Activated naive CD4-positive, alpha-beta T cell treated with anti-CD3 and anti-CD28 coated beads for 36 hours (primary cell): ENCODE data around the gene CPN2. TPM values are rescaled to one million over a fixed set of nuclear protein-coding genes. Genes with fewer than 3 reads are reported as not detected.

Source experiments
- CTCF ChIA-PET: fragments of 350-600 bp; sonication (Branson Sonifier 250); formaldehyde crosslinking; loops from one replicate; lab custom pipeline; 2021; ENCODE audit warnings: antibody characterized with exemption; lab: Charles Lee
- DNase-seq: peaks from one replicate; pipeline ENCODE4 v3.0.0-alpha.2; 2020
- H3K27ac Mint-ChIP-seq: one replicate; pipeline ENCODE4 v1.8.0; 2021; ENCODE audit warnings: mild to moderate bottlenecking, mixed read lengths
- H3K27me3 Mint-ChIP-seq: one replicate; pipeline ENCODE4 v1.8.0; 2021; ENCODE audit warnings: low read depth, mixed read lengths
- H3K36me3 Mint-ChIP-seq: one replicate; pipeline ENCODE4 v1.8.0; 2021; ENCODE audit warnings: low read depth, mixed read lengths
- H3K4me1 Mint-ChIP-seq: one replicate; pipeline ENCODE4 v1.8.0; 2021; ENCODE audit warnings: low read depth, mixed read lengths
- H3K4me3 Mint-ChIP-seq: one replicate; pipeline ENCODE4 v1.8.0; 2021; ENCODE audit warnings: mild to moderate bottlenecking, moderate library complexity, mixed read lengths
- H3K9me3 Mint-ChIP-seq: one replicate; pipeline ENCODE4 v1.8.0; 2021; ENCODE audit warnings: mixed read lengths
- intact Hi-C: fragments of 100-400 bp; cut with micrococcal nuclease; formaldehyde crosslinking; loops from one replicate; pipeline ENCODE4 v1.15.1; 2023
- total RNA-seq, 2 experiments: library from RNA; stranded (reverse); gene quantifications; one replicate each; pipeline ENCODE4 v1.2.3, GENCODE V29; 2021

CPN2 gene
- not detected for total RNA-seq

- no peaks in the 10 kb centered on the region for H3K27me3 Mint-ChIP-seq
- CTCF ChIA-PET = interaction anchor here (0.6 kb wide), 1 partner anchor 163 kb away, joined by 4 read pairs; no protein-coding TSS in a partner anchor
- H3K4me3 Mint-ChIP-seq = no peak within 1 kb of the TSS
- intact Hi-C loops = no loop called here
- no peaks in the 10 kb centered on the region for H3K4me1 Mint-ChIP-seq
- H3K9me3 Mint-ChIP-seq = no peaks in the 10 kb centered on the region
- H3K27ac Mint-ChIP-seq = no peak within 1 kb of the TSS
- no peaks in the 10 kb centered on the region for H3K36me3 Mint-ChIP-seq
- no peak for DNase-seq
These were observed at the start of gene CPN2 for GRCh38 chr3:194351080-194351672. CPN2 (minus strand) TSS chr3:194351328; CDS start chr3:194342702, 8,626 bp downstream.

GRCh38 chr3:194399874-194400411 is 48.8 kb upstream of the CPN2 start:
- Mint-ChIP-seq H3K36me3 (peaks cover 3% of the 10 kb centered on the region), H3K9me3 (no peaks in the 10 kb centered on the region), H3K4me3 (no peak overlapping the region), H3K4me1 (peaks cover 49% of the 10 kb centered on the region), H3K27me3 (peaks cover 5% of the 10 kb centered on the region), H3K27ac (no peak overlapping the region)
- DNase-seq = peak; percentile 8
- intact Hi-C loops = loop anchor here (5.0 kb wide), 2 partner anchors 232 to 623 kb away; partner anchors contain the start of gene TMEM44
- CTCF ChIA-PET = interaction anchor here (0.6 to 15.7 kb wide), 3 partner anchors 57 to 159 kb away, joined by 3 to 166 read pairs (median 4); no protein-coding TSS in a partner anchor

- H3K36me3 Mint-ChIP-seq = no peaks in the 10 kb centered on the region
- CTCF ChIA-PET = interaction anchor here (0.6 to 15.7 kb wide), 6 partner anchors 8 to 160 kb away, joined by 3 to 166 read pairs (median 18); no protein-coding TSS in a partner anchor
- H3K27ac Mint-ChIP-seq = no peak within 1 kb of the TSS
- no peaks in the 10 kb centered on the region for H3K9me3 Mint-ChIP-seq
- intact Hi-C loops = loop anchor here (5.0 kb wide), 2 partner anchors 233 to 622 kb away; partner anchors contain the start of gene TMEM44
- H3K4me1 Mint-ChIP-seq = peaks cover 53% of the 10 kb centered on the region
- DNase-seq = no peak
- H3K27me3 Mint-ChIP-seq = peaks cover 5% of the 10 kb centered on the region
- H3K4me3 Mint-ChIP-seq = peak within 1 kb of the TSS; percentile 76
These were observed 48.0 kb upstream of the CPN2 start, which contains the start of gene GP5 for GRCh38 chr3:194399166-194399565. GP5 (minus strand) TSS chr3:194399266; CDS start chr3:194398282, 984 bp downstream.

- Mint-ChIP-seq H3K27me3 (peaks cover 5% of the 10 kb centered on the region), H3K9me3 (no peaks in the 10 kb centered on the region), H3K36me3 (no peaks in the 10 kb centered on the region), H3K27ac (no peak overlapping the region), H3K4me3 (peak overlapping the region; percentile 76), H3K4me1 (peaks cover 53% of the 10 kb centered on the region)
- DNase-seq = peak; percentile 43
- CTCF ChIA-PET = interaction anchor here (1.0 to 15.7 kb wide), 6 partner anchors 9 to 116 kb away, joined by 3 to 166 read pairs (median 17); no protein-coding TSS in a partner anchor
- intact Hi-C loops = loop anchor here (2.0 to 5.0 kb wide), 7 partner anchors 53 to 621 kb away; partner anchors contain the start of genes ATP13A3, HES1 and TMEM44
These were observed 46.7 kb upstream of the CPN2 start for GRCh38 chr3:194397757-194398312.

- CTCF ChIA-PET = interaction anchor here (1.0 to 15.7 kb wide), 6 partner anchors 10 to 117 kb away, joined by 3 to 166 read pairs (median 17); no protein-coding TSS in a partner anchor
- peaks cover 5% of the 10 kb centered on the region for H3K27me3 Mint-ChIP-seq
- peaks cover 53% of the 10 kb centered on the region for H3K4me1 Mint-ChIP-seq
- peak overlapping the region; percentile 76 for H3K4me3 Mint-ChIP-seq
- H3K9me3 Mint-ChIP-seq = no peaks in the 10 kb centered on the region
- intact Hi-C loops = loop anchor here (1.0 to 5.0 kb wide), 8 partner anchors 52 to 620 kb away; partner anchors contain the start of genes ATP13A3, HES1 and TMEM44
- H3K36me3 Mint-ChIP-seq = no peaks in the 10 kb centered on the region
- no peak overlapping the region for H3K27ac Mint-ChIP-seq
- DNase-seq = peak; percentile 55
These were observed 46.0 kb upstream of the CPN2 start for GRCh38 chr3:194396859-194397756.

- no peak for DNase-seq
- H3K27ac Mint-ChIP-seq = peak overlapping the region; percentile 19
- peaks cover 5% of the 10 kb centered on the region for H3K27me3 Mint-ChIP-seq
- no peaks in the 10 kb centered on the region for H3K36me3 Mint-ChIP-seq
- peaks cover 53% of the 10 kb centered on the region for H3K4me1 Mint-ChIP-seq
- H3K9me3 Mint-ChIP-seq = peaks cover 1% of the 10 kb centered on the region
- CTCF ChIA-PET = interaction anchor here (1.2 to 15.7 kb wide), 5 partner anchors 10 to 63 kb away, joined by 3 to 166 read pairs (median 31); no protein-coding TSS in a partner anchor
- intact Hi-C loops = loop anchor here (1.0 to 5.0 kb wide), 8 partner anchors 52 to 619 kb away; partner anchors contain the start of genes ATP13A3, HES1 and TMEM44
- H3K4me3 Mint-ChIP-seq = peak overlapping the region; percentile 42
These were observed 45.4 kb upstream of the CPN2 start for GRCh38 chr3:194396539-194396858.

- Mint-ChIP-seq H3K27ac (peak overlapping the region; percentile 21), H3K9me3 (peaks cover 6% of the 10 kb centered on the region), H3K4me3 (peak overlapping the region; percentile 42), H3K27me3 (peaks cover 5% of the 10 kb centered on the region), H3K36me3 (no peaks in the 10 kb centered on the region), H3K4me1 (peaks cover 53% of the 10 kb centered on the region)
- CTCF ChIA-PET = interaction anchor here (0.6 to 15.7 kb wide), 8 partner anchors 8 to 70 kb away, joined by 3 to 166 read pairs (median 6); no protein-coding TSS in a partner anchor
- intact Hi-C loops = loop anchor here (1.0 to 5.0 kb wide), 8 partner anchors 51 to 619 kb away; partner anchors contain the start of genes ATP13A3, HES1 and TMEM44
- DNase-seq = peak; percentile 85
These were observed 44.8 kb upstream of the CPN2 start for GRCh38 chr3:194395778-194396538.

- DNase-seq = peak; percentile 49
- peak overlapping the region; percentile 13 for H3K27ac Mint-ChIP-seq
- intact Hi-C loops = loop anchor here (5.0 kb wide), 2 partner anchors 237 to 618 kb away; partner anchors contain the start of gene TMEM44
- peak overlapping the region; percentile 11 for H3K4me3 Mint-ChIP-seq
- H3K36me3 Mint-ChIP-seq = no peaks in the 10 kb centered on the region
- peaks cover 5% of the 10 kb centered on the region for H3K27me3 Mint-ChIP-seq
- CTCF ChIA-PET = interaction anchor here (0.6 to 15.7 kb wide), 10 partner anchors 9 to 198 kb away, joined by 3 to 166 read pairs (median 4); no protein-coding TSS in a partner anchor
- peaks cover 11% of the 10 kb centered on the region for H3K9me3 Mint-ChIP-seq
- H3K4me1 Mint-ChIP-seq = peaks cover 53% of the 10 kb centered on the region
These were observed 44.1 kb upstream of the CPN2 start for GRCh38 chr3:194395212-194395611.

GRCh38 chr3:194392576-194392975 is 41.4 kb upstream of the CPN2 start:
- CTCF ChIA-PET = interaction anchor here (1.0 kb wide), 1 partner anchor 11 kb away, joined by 3 read pairs; no protein-coding TSS in a partner anchor
- Mint-ChIP-seq H3K27me3 (peaks cover 2% of the 10 kb centered on the region), H3K4me3 (no peak overlapping the region), H3K27ac (no peak overlapping the region), H3K36me3 (peaks cover 1% of the 10 kb centered on the region), H3K9me3 (peaks cover 14% of the 10 kb centered on the region), H3K4me1 (peaks cover 27% of the 10 kb centered on the region)
- no peak for DNase-seq
- intact Hi-C loops = no loop called here

GRCh38 chr3:194390835-194391234 is 39.7 kb upstream of the CPN2 start:
- Mint-ChIP-seq H3K4me3 (no peak overlapping the region), H3K9me3 (peaks cover 14% of the 10 kb centered on the region), H3K27ac (no peak overlapping the region), H3K4me1 (peaks cover 15% of the 10 kb centered on the region), H3K36me3 (peaks cover 1% of the 10 kb centered on the region), H3K27me3 (no peaks in the 10 kb centered on the region)
- intact Hi-C loops = no loop called here
- CTCF ChIA-PET = interaction anchor here (0.8 to 1.7 kb wide), 2 partner anchors 17 to 47 kb away, joined by 3 to 6 read pairs; no protein-coding TSS in a partner anchor
- DNase-seq = no peak
